HG02571 (cell line): ENCODE data around the gene CD47.

Experiments
- ATAC-seq: cut with Tn5 transposase; IDR thresholded peaks from one replicate; pipeline ENCODE4 v1.9.1; 2021; ENCODE audit warnings: mild to moderate bottlenecking, moderate library complexity; ENCODE audit not compliant: unreplicated experiment

CD47 gene

GRCh38 chr3:108117241-108117775 lies 26.5 kb upstream of the CD47 start:
- no peak for ATAC-seq

GRCh38 chr3:108114423-108115065 lies 23.7 kb upstream of the CD47 start:
- no peak for ATAC-seq

GRCh38 chr3:108113975-108114374 lies 23.1 kb upstream of the CD47 start:
- no peak for ATAC-seq

- no peak for ATAC-seq
Observed at GRCh38 chr3:108110934-108111333, 20.1 kb upstream of the CD47 start.

- no peak for ATAC-seq
Observed at GRCh38 chr3:108108416-108108815, 17.6 kb upstream of the CD47 start.

- ATAC-seq, result no peak
Observed at GRCh38 chr3:108106449-108106848, 15.6 kb upstream of the CD47 start.

- no peak for ATAC-seq
Observed at GRCh38 chr3:108106031-108106430, 15.2 kb upstream of the CD47 start.

GRCh38 chr3:108103886-108104797 lies 13.3 kb upstream of the CD47 start:
- ATAC-seq, result no peak

GRCh38 chr3:108103040-108103751 lies 12.4 kb upstream of the CD47 start:
- ATAC-seq, result no peak

GRCh38 chr3:108102420-108103039 lies 11.7 kb upstream of the CD47 start:
- no peak for ATAC-seq

- peak; percentile 89 for ATAC-seq
Observed at GRCh38 chr3:108100906-108101660, 10.3 kb upstream of the CD47 start.

- peak; percentile 28 for ATAC-seq
Observed at GRCh38 chr3:108099679-108100428, 9.0 kb upstream of the CD47 start.

- no peak for ATAC-seq
Observed at GRCh38 chr3:108099244-108099643, 8.4 kb upstream of the CD47 start.

GRCh38 chr3:108098003-108098370 lies 7.2 kb upstream of the CD47 start:
- no peak for ATAC-seq

GRCh38 chr3:108097322-108098002 lies 6.6 kb upstream of the CD47 start:
- ATAC-seq, result no peak

GRCh38 chr3:108096532-108097321 lies 5.9 kb upstream of the CD47 start:
- no peak for ATAC-seq

GRCh38 chr3:108093616-108094015 lies 2.8 kb upstream of the CD47 start:
- no peak for ATAC-seq

- no peak for ATAC-seq
Observed at GRCh38 chr3:108093021-108093420, 2.2 kb upstream of the CD47 start.
